Mammary epithelial cell (primary cell): ENCODE data around the gene MESP1.

Experiments
- CTCF ChIP-seq, 2 donors: IDR thresholded peaks in 1 of 2; conservative IDR thresholded peaks in 1 of 2; 2 replicates each; pipeline ENCODE4 v1.5.1; 2011 to 2012; ENCODE audit warnings: inconsistent platforms in 2 of 2, low read length in 2 of 2, mild to moderate bottlenecking in 2 of 2, control low read depth in 1 of 2, low read depth in 1 of 2; ENCODE audit not compliant: insufficient read depth in 1 of 2; ENCODE audit errors: extremely low read depth in 1 of 2
- EZH2 ChIP-seq: IDR thresholded peaks from 2 replicates; pipeline ENCODE4 v1.6.1; 2012; ENCODE audit warnings: low read length, inconsistent platforms, borderline replicate concordance

DNA sequence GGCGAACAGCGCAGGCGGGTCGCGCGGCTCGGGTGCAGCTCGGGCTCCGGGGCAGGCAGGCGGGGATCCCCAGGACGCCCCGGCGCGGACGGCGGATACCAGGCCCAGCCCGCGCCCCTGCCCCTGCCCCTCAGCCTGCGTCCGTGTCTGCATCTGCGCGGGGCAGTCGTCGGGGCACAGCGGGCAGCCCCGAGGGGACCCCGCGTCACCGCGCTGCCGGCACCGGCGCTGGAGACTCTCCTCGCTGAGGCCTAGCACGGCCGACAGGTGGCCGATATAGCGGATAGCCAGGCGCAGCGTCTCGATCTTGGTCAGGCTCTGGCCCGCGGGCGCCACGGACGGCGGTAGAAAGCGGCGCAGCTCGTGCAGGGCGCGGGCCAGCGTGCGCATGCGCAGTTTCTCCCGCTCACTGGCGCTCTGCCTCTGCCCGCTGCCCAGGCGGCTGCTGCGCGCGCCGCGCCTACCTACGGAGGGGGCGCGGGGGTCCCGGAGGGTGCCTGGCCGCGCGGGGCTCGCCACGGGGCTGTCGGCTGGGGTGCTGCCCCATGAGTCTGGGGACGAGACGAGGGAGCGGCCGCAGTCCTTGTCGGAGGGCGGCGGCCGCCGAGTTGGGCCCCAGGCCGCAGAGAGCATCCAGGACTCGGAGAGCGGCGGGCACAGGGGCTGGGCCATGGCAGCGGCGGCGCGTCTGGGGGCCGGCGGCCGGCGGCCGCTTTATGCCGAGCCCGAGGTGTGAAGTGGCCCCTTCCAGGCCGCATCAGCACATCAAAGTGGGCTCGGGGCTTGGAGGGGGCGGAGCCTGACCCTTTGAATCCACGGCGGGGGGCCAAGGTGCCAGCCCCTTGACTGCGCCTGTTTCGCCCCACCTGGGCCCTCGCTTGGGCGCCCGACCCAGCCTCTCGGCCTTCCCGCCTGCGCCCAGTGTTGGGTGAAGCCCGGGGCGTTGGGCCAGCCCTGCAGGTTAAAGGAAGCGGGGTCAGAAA, at the start of gene MESP1:
- TF ChIP-seq CTCF (conservative IDR thresholded peaks at IDR 0.05 in 1 of 2, IDR thresholded peaks at IDR 0.05 in 1 of 2; ENCODE audit: extremely low read depth in 1 of 2, insufficient read depth in 1 of 2, low read depth in 1 of 2, low read length in 2 of 2) (peak; percentile 42 to 79), EZH2 (no peak)
